ENCODE data around the gene WBP1L.
"Not testable (repeated sequence)": the region's sequence is repeated elsewhere in the genome, so short reads cannot be mapped to it uniquely, and the experiment has no call there.

Gene WBP1L

GRCh38 chr10:102743588-102744373 is at the start of gene WBP1L:
Gene WBP1L (plus strand): TSS chr10:102743948. CDS start chr10:102744054, 106 bp downstream.
- DNase-seq (ENCODE audit: low read depth in 2 of 2), result peak; percentile 92 to 93

GRCh38 chr10:102695401-102695800 is 48.3 kb upstream of the WBP1L start:
- DNase-seq (ENCODE audit: low read depth in 2 of 2), result not testable (repeated sequence)

GRCh38 chr10:102696736-102697135 is 47.0 kb upstream of the WBP1L start:
- no peak for DNase-seq (ENCODE audit: low read depth in 2 of 2)

GRCh38 chr10:102698894-102699293 is 44.9 kb upstream of the WBP1L start:
- DNase-seq (ENCODE audit: low read depth in 2 of 2), result no peak

- DNase-seq (ENCODE audit: low read depth in 2 of 2), result no peak
Observed at GRCh38 chr10:102701272-102701671, 42.5 kb upstream of the WBP1L start.

GRCh38 chr10:102701796-102702195 is 42.0 kb upstream of the WBP1L start:
- no peak for DNase-seq (ENCODE audit: low read depth in 2 of 2)

GRCh38 chr10:102702742-102703141 is 41.0 kb upstream of the WBP1L start:
- DNase-seq (ENCODE audit: low read depth in 2 of 2), result no peak

- DNase-seq (ENCODE audit: low read depth in 2 of 2), result no peak
Observed at GRCh38 chr10:102704915-102705314, 38.8 kb upstream of the WBP1L start.

GRCh38 chr10:102705531-102705930 is 38.2 kb upstream of the WBP1L start:
- no peak for DNase-seq (ENCODE audit: low read depth in 2 of 2)

GRCh38 chr10:102710609-102711008 is 33.1 kb upstream of the WBP1L start:
- no peak for DNase-seq (ENCODE audit: low read depth in 2 of 2)

GRCh38 chr10:102712089-102712488 is 31.7 kb upstream of the WBP1L start:
- no peak for DNase-seq (ENCODE audit: low read depth in 2 of 2)

GRCh38 chr10:102712843-102713538 is 30.8 kb upstream of the WBP1L start:
- no peak for DNase-seq (ENCODE audit: low read depth in 2 of 2)

- DNase-seq (ENCODE audit: low read depth in 2 of 2), result peak in 1 of 2 donors; percentile 33
Observed at GRCh38 chr10:102713539-102713813, 30.3 kb upstream of the WBP1L start.

GRCh38 chr10:102713814-102714620 is 29.7 kb upstream of the WBP1L start, which contains the start of gene ARL3:
Gene ARL3 (minus strand): TSS chr10:102714397. CDS start chr10:102714275, 122 bp downstream.
- peak; percentile 91 to 93 for DNase-seq (ENCODE audit: low read depth in 2 of 2)

- DNase-seq (ENCODE audit: low read depth in 2 of 2), result peak in 1 of 2 donors; percentile 14
Observed at GRCh38 chr10:102714621-102715455, 28.9 kb upstream of the WBP1L start, which contains the start of gene SFXN2. Gene SFXN2 (plus strand): TSS chr10:102714636. CDS start chr10:102726637, 12,001 bp downstream.

- no peak for DNase-seq (ENCODE audit: low read depth in 2 of 2)
Observed at GRCh38 chr10:102715880-102716279, 27.9 kb upstream of the WBP1L start.

- not testable (repeated sequence) for DNase-seq (ENCODE audit: low read depth in 2 of 2)
Observed at GRCh38 chr10:102716900-102717565, 26.7 kb upstream of the WBP1L start.

- no peak for DNase-seq (ENCODE audit: low read depth in 2 of 2)
Observed at GRCh38 chr10:102718220-102718619, 25.5 kb upstream of the WBP1L start.

GRCh38 chr10:102720337-102720736 is 23.4 kb upstream of the WBP1L start:
- DNase-seq (ENCODE audit: low read depth in 2 of 2), result no peak

- no peak for DNase-seq (ENCODE audit: low read depth in 2 of 2)
Observed at GRCh38 chr10:102720775-102721301, 22.9 kb upstream of the WBP1L start.

All from activated CD8-positive, alpha-beta memory T cell treated with anti-CD3 and anti-CD28 coated beads for 4 hours (primary cell).